GM12878 (cell line): ENCODE measurements around the gene OGFRL1.

Experiments used
- ELK1 ChIP-seq: IDR thresholded peaks from 2 replicates; pipeline ENCODE4 v1.6.1; 2012; ENCODE audit warnings: low read depth, low read length, improper control_type of control experiment
- TAF1 ChIP-seq: IDR thresholded peaks from 2 replicates; pipeline ENCODE4 v1.6.1; 2011; ENCODE audit warnings: mild to moderate bottlenecking, low read depth, low read length, borderline replicate concordance
- YY1 ChIP-seq: IDR thresholded peaks from 2 replicates; pipeline ENCODE4 v1.6.1; 2011; ENCODE audit warnings: low read depth, mild to moderate bottlenecking, low read length

DNA sequence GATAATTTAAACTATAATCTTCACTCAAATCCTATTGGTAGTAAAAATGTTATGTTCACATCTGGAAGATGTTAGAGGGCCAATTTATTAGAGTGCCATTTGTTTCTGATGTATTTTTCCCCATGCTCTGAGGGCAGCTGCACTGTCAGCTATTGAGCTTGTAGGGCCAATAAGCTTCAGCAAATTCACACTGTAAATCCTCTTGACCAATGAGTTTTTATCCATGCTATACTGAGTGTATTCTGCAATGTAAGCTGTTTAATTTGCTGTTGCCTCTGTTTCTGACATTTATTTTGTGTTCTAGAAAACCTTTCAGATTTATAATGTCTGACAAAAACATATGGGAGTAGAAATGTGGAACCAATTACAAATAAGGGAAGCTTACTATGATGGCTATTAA is 62.6 kb downstream of the OGFRL1 start:
- TF ChIP-seq YY1, result no peak
- no peak for TF ChIP-seq ELK1
- TF ChIP-seq TAF1, result no peak
